ENCODE measurements around the gene FMN1. TPM values are rescaled to one million over a fixed set of nuclear protein-coding genes. Genes with fewer than 3 reads are reported as not detected.

The FMN1 gene
- total and polyA plus RNA-seq, 7 experiments from 2014 or later, result 0.02 to 32.2 (median 1.0) TPM; not detected in 1

DNA sequence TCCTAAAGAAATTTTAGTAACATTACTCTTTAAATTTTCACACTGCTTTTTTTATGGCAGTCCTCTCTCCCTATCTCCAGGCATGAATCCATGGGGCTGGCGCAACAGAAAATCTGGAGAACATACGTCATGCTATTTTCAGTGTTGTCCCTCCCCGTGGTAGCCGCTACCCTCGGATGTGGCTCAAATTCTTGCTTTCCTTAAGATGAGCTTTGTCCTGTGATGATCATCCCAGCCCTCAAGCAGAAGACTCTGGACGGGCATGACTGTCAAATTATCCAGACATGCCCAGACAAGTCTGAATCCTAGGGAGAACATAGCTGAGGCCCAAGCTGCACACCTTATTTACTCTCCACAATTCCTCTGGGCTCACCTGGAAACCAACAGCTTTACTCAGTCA is 49.1 kb downstream of the FMN1 start:
- intact Hi-C loops (cut with micrococcal nuclease), result no loop called here
- H3K27ac ChIP-seq (ENCODE audit: low read depth, low read length), result no peak overlapping the region
- Mint-ChIP-seq H3K4me1 (peaks cover 8 to 28% (median 12%) of the 10 kb centered on the region in 7 donors), H3K9me3 (peaks cover 0 to 2% (median 0%) of the 10 kb centered on the region in 11 donors), H3K36me3 (no peaks in the 10 kb centered on the region), H3K27me3 (peaks cover 0 to 9% (median 0%) of the 10 kb centered on the region in 5 donors), H3K4me3 (no peak overlapping the region), H3K27ac (peak overlapping the region in 2 of 9 donors; percentile 46 to 57)
- no peak overlapping the region for H3K4me3 ChIP-seq (ENCODE audit: low read length)
- CTCF ChIA-PET, result no interaction called here
- H3K36me3 ChIP-seq (ENCODE audit: control insufficient read depth in 2 of 3, insufficient read depth in 3 of 3, low read length in 3 of 3), result no peaks in the 10 kb centered on the region
- H3K9me3 ChIP-seq (ENCODE audit: control insufficient read depth in 2 of 3, low read length in 3 of 3), result no peaks in the 10 kb centered on the region
- no peaks in the 10 kb centered on the region for H3K27me3 ChIP-seq (ENCODE audit: control insufficient read depth in 2 of 2, insufficient read depth in 2 of 2, low read length in 2 of 2)
- DNase-seq (no peak), ATAC-seq (no peak)
- peaks cover 0 to 10% of the 10 kb centered on the region in 2 donors for H3K4me1 ChIP-seq (ENCODE audit: control insufficient read depth in 2 of 2, insufficient read depth in 2 of 2, low read length in 2 of 2)
- POLR2A ChIA-PET, result no interaction called here

DNA sequence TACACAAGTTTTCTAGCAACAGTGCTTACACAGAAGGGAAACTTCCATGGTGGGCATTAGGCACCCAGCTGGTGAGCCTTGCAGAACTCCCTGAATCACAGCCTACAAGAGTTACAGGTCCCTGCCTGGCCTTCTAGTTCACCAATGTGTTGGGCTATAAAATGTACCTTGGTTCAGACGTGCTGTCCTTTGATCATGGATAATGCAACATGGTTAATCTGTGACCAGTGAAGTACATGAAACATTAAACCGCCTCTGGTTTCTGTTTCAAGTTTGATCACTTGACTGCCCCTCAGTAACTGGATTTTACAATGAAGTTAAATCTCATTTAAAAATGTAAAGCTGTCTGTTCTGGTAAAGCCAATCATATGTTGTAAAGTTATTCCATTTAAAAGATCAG is 51.8 kb downstream of the FMN1 start:
- Histone ChIP-seq H3K36me3 (ENCODE audit: control insufficient read depth in 2 of 3, insufficient read depth in 3 of 3, low read length in 3 of 3) (no peaks in the 10 kb centered on the region), H3K4me1 (ENCODE audit: control insufficient read depth in 2 of 2, insufficient read depth in 2 of 2, low read length in 2 of 2) (no peaks in the 10 kb centered on the region), H3K9me3 (ENCODE audit: control insufficient read depth in 2 of 3, low read length in 3 of 3) (no peaks in the 10 kb centered on the region), H3K27me3 (ENCODE audit: control insufficient read depth in 2 of 2, insufficient read depth in 2 of 2, low read length in 2 of 2) (no peaks in the 10 kb centered on the region), H3K4me3 (ENCODE audit: low read length) (no peak overlapping the region), H3K27ac (ENCODE audit: low read depth, low read length) (no peak overlapping the region)
- Mint-ChIP-seq H3K4me1 (peaks cover 0 to 10% (median 0%) of the 10 kb centered on the region in 7 donors), H3K9me3 (peaks cover 0 to 2% (median 0%) of the 10 kb centered on the region in 11 donors), H3K36me3 (no peaks in the 10 kb centered on the region), H3K27me3 (peaks cover 0 to 14% (median 5%) of the 10 kb centered on the region in 5 donors), H3K4me3 (no peak overlapping the region), H3K27ac (no peak overlapping the region)
- POLR2A ChIA-PET, result no interaction called here
- intact Hi-C loops (cut with micrococcal nuclease), result no loop called here
- ATAC-seq, result no peak
- no peak for DNase-seq
- CTCF ChIA-PET, result no interaction called here

DNA sequence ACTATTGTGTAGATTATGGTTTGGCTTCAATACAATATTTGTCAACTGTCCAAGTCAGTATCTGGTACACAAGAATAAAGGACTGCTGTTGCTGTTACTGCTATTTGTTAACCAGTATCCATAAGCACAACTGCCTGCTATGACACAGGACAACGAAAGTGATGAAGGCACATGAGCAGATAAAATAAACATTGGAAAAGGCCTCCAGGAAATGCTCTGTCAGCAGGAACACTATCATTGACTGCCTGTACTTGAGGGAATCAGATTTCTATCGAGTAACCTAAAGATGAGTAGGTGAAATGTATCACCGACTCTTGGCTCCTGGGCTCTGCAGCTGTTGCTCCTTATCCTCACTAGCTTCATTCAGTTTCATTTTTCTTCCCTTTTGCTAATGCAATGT is 56.5 kb downstream of the FMN1 start:
- no peaks in the 10 kb centered on the region for H3K9me3 ChIP-seq (ENCODE audit: control insufficient read depth in 2 of 3, low read length in 3 of 3)
- H3K36me3 ChIP-seq (ENCODE audit: control insufficient read depth in 2 of 3, insufficient read depth in 3 of 3, low read length in 3 of 3), result no peaks in the 10 kb centered on the region
- H3K4me3 Mint-ChIP-seq, result no peak overlapping the region
- no peaks in the 10 kb centered on the region for H3K36me3 Mint-ChIP-seq
- peaks cover 0 to under 1% (median 0%) of the 10 kb centered on the region in 7 donors for H3K4me1 Mint-ChIP-seq
- no peak for ATAC-seq
- DNase-seq, result no peak
- no peaks in the 10 kb centered on the region for H3K9me3 Mint-ChIP-seq
- H3K4me3 ChIP-seq (ENCODE audit: low read length), result no peak overlapping the region
- no peak overlapping the region for H3K27ac ChIP-seq (ENCODE audit: low read depth, low read length)
- CTCF ChIA-PET, result interaction anchor here (0.9 kb wide), 1 partner anchor 474 kb away, joined by 3 read pairs; no protein-coding TSS in a partner anchor
- POLR2A ChIA-PET, result interaction anchor here (0.9 kb wide), 1 partner anchor 902 kb away, joined by 3 read pairs; no protein-coding TSS in a partner anchor
- intact Hi-C loops (cut with micrococcal nuclease), result no loop called here
- peaks cover 0 to 16% (median 5%) of the 10 kb centered on the region in 5 donors for H3K27me3 Mint-ChIP-seq
- no peaks in the 10 kb centered on the region for H3K27me3 ChIP-seq (ENCODE audit: control insufficient read depth in 2 of 2, insufficient read depth in 2 of 2, low read length in 2 of 2)
- H3K27ac Mint-ChIP-seq, result no peak overlapping the region
- H3K4me1 ChIP-seq (ENCODE audit: control insufficient read depth in 2 of 2, insufficient read depth in 2 of 2, low read length in 2 of 2), result no peaks in the 10 kb centered on the region

DNA sequence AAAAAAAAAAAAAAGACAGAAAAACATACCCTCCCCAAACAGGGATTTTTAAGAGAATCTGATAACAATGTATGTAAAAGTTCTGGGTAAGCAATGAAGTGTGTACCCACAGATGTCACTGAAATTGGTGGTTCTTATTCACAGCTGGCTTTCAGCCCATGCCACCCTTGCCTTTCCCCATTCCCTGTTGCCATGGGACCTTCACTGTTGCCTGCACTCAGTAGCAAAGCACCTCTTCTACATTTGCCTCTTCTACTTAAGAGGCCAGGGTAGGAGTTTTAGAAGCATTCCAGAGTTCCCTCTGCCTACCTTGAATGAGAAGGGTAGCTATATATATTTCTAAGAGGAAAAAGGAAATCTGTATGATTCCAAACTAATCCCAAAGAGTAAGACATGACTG is 57.4 kb downstream of the FMN1 start:
- no peak overlapping the region for H3K27ac ChIP-seq (ENCODE audit: low read depth, low read length)
- no peaks in the 10 kb centered on the region for H3K27me3 ChIP-seq (ENCODE audit: control insufficient read depth in 2 of 2, insufficient read depth in 2 of 2, low read length in 2 of 2)
- Mint-ChIP-seq H3K27me3 (peaks cover 0 to 16% (median 5%) of the 10 kb centered on the region in 5 donors), H3K4me3 (no peak overlapping the region), H3K36me3 (no peaks in the 10 kb centered on the region), H3K27ac (no peak overlapping the region), H3K4me1 (peaks cover 0 to 9% (median 7%) of the 10 kb centered on the region in 7 donors), H3K9me3 (no peaks in the 10 kb centered on the region)
- no peak overlapping the region for H3K4me3 ChIP-seq (ENCODE audit: low read length)
- no peaks in the 10 kb centered on the region for H3K4me1 ChIP-seq (ENCODE audit: control insufficient read depth in 2 of 2, insufficient read depth in 2 of 2, low read length in 2 of 2)
- H3K36me3 ChIP-seq (ENCODE audit: control insufficient read depth in 2 of 3, insufficient read depth in 3 of 3, low read length in 3 of 3), result no peaks in the 10 kb centered on the region
- POLR2A ChIA-PET, result no interaction called here
- H3K9me3 ChIP-seq (ENCODE audit: control insufficient read depth in 2 of 3, low read length in 3 of 3), result no peaks in the 10 kb centered on the region
- intact Hi-C loops (cut with micrococcal nuclease), result no loop called here
- DNase-seq (no peak), ATAC-seq (no peak)
- CTCF ChIA-PET, result interaction anchor here (0.7 to 0.9 kb wide), 2 partner anchors 64 to 474 kb away, joined by 3 to 4 read pairs; no protein-coding TSS in a partner anchor

DNA sequence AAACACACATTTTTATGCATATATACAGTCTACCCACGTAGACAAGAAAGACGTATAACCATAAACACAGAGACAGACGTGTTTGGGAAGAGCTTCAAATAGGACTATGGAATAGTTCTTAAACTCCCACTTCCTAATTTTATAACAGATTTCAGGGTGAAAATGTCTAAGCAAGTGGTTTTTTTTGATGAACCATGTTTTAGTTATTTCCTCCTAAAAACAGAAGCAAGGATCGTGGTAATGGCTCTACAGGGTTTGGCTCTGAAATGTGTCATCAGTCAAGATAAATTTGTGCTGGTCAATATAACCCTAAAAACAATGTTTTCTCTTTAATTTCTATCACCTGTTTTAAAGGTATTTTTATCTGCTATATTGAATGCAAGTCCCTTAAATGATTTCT is 58.2 kb downstream of the FMN1 start:
- H3K4me1 Mint-ChIP-seq, result peaks cover 0 to 16% (median 12%) of the 10 kb centered on the region in 7 donors
- ATAC-seq, result peak; percentile 24
- H3K9me3 ChIP-seq (ENCODE audit: control insufficient read depth in 2 of 3, low read length in 3 of 3), result no peaks in the 10 kb centered on the region
- no peak for DNase-seq
- intact Hi-C loops (cut with micrococcal nuclease), result no loop called here
- H3K9me3 Mint-ChIP-seq, result no peaks in the 10 kb centered on the region
- peaks cover 0 to 16% (median 5%) of the 10 kb centered on the region in 5 donors for H3K27me3 Mint-ChIP-seq
- no peaks in the 10 kb centered on the region for H3K36me3 Mint-ChIP-seq
- ChIA-PET CTCF (interaction anchor here (0.7 to 1.4 kb wide), 2 partner anchors 50 to 65 kb away, joined by 4 read pairs; no protein-coding TSS in a partner anchor), POLR2A (no interaction called here)
- H3K4me3 ChIP-seq (ENCODE audit: low read length), result no peak overlapping the region
- H3K27ac Mint-ChIP-seq, result no peak overlapping the region
- H3K4me1 ChIP-seq (ENCODE audit: control insufficient read depth in 2 of 2, insufficient read depth in 2 of 2, low read length in 2 of 2), result no peaks in the 10 kb centered on the region
- H3K4me3 Mint-ChIP-seq, result no peak overlapping the region
- H3K27ac ChIP-seq (ENCODE audit: low read depth, low read length), result no peak overlapping the region
- no peaks in the 10 kb centered on the region for H3K36me3 ChIP-seq (ENCODE audit: control insufficient read depth in 2 of 3, insufficient read depth in 3 of 3, low read length in 3 of 3)
- H3K27me3 ChIP-seq (ENCODE audit: control insufficient read depth in 2 of 2, insufficient read depth in 2 of 2, low read length in 2 of 2), result no peaks in the 10 kb centered on the region

DNA sequence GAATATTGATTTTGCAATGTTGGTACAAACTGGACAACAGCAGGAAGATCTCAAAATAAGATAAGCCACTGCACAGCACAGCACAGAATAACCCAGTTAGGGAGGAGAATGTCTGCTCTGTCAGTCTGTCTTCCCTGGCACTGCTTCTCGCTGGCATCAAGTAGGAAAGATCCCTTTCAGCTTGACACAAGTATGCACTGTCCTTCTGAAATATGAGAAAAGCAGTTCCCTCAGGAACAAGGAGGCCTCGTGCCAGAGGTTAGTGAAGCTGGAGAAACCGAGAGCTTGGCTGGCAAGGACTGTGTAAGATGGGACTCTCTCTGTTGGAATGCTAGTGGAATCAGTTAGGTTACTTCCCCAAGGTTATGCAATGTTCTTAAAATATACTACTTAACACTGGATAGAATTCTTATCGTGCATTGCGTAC is 59.1 kb downstream of the FMN1 start:
- H3K4me1 Mint-ChIP-seq, result peaks cover 0 to 18% (median 12%) of the 10 kb centered on the region in 7 donors
- H3K4me1 ChIP-seq (ENCODE audit: control insufficient read depth in 2 of 2, insufficient read depth in 2 of 2, low read length in 2 of 2), result no peaks in the 10 kb centered on the region
- ChIA-PET CTCF (interaction anchor here (1.4 kb wide), 1 partner anchor 49 kb away, joined by 4 read pairs; no protein-coding TSS in a partner anchor), POLR2A (no interaction called here)
- no peaks in the 10 kb centered on the region for H3K9me3 Mint-ChIP-seq
- no peaks in the 10 kb centered on the region for H3K36me3 Mint-ChIP-seq
- no peak overlapping the region for H3K27ac Mint-ChIP-seq
- no peaks in the 10 kb centered on the region for H3K36me3 ChIP-seq (ENCODE audit: control insufficient read depth in 2 of 3, insufficient read depth in 3 of 3, low read length in 3 of 3)
- intact Hi-C loops (cut with micrococcal nuclease), result no loop called here
- no peak for ATAC-seq
- H3K27me3 Mint-ChIP-seq, result peaks cover 0 to 14% (median 5%) of the 10 kb centered on the region in 5 donors
- no peaks in the 10 kb centered on the region for H3K9me3 ChIP-seq (ENCODE audit: control insufficient read depth in 2 of 3, low read length in 3 of 3)
- H3K4me3 ChIP-seq (ENCODE audit: low read length), result no peak overlapping the region
- H3K27me3 ChIP-seq (ENCODE audit: control insufficient read depth in 2 of 2, insufficient read depth in 2 of 2, low read length in 2 of 2), result no peaks in the 10 kb centered on the region
- no peak overlapping the region for H3K27ac ChIP-seq (ENCODE audit: low read depth, low read length)
- DNase-seq, result no peak
- H3K4me3 Mint-ChIP-seq, result no peak overlapping the region
